PC-3 (cell line): ENCODE measurements around the gene COL15A1. TPM values are rescaled to one million over a fixed set of nuclear protein-coding genes. Genes with fewer than 3 reads are reported as not detected.

Experiments used
- ATAC-seq: fragments of 200-7000 bp; cut with Tn5 transposase; 2 replicates; pipeline ENCODE4 v1.9.1; 2020; ENCODE audit warnings: mild to moderate bottlenecking, moderate library complexity
- BruUV-seq: library from RNA; stranded (reverse); fragments of 400-500 nt; replicated peaks from 2 replicates; lab custom pipeline; 2021; lab: Mats Ljungman, UMichigan
- CTCF ChIA-PET: fragments of 300-600 bp; sonication (Branson Sonifier 250); formaldehyde crosslinking; loops from one replicate; lab custom pipeline; 2022; ENCODE audit warnings: antibody characterized with exemption; lab: Charles Lee
- POLR2A ChIA-PET: fragments of 300-600 bp; sonication (Branson Sonifier 250); formaldehyde crosslinking; loops from one replicate; lab custom pipeline; 2022; ENCODE audit warnings: antibody characterized with exemption; ENCODE audit not compliant: unreplicated experiment; lab: Charles Lee
- DNase-seq: peaks from one replicate; pipeline ENCODE4 v3.0.0-alpha.2; 2015
- H2AFZ ChIP-seq: fragments of 300-600 bp; sonication (generic); 2 replicates; pipeline ENCODE4 v1.6.0; 2016; ENCODE audit warnings: antibody characterized with exemption, low read length
- H3F3A ChIP-seq: fragments of 300-600 bp; sonication (generic); one replicate; pipeline ENCODE4 v1.6.0; 2017; ENCODE audit warnings: antibody characterized with exemption, low read length, control low read depth, mild to moderate bottlenecking; ENCODE audit not compliant: unreplicated experiment
- H3K27ac ChIP-seq: fragments of 300-600 bp; sonication (generic); 2 replicates; pipeline ENCODE4 v1.5.1; 2016; ENCODE audit warnings: mild to moderate bottlenecking, low read length
- H3K27me3 ChIP-seq: fragments of 300-600 bp; sonication (generic); 2 replicates; pipeline ENCODE4 v1.6.1; 2016; ENCODE audit warnings: low read length, mixed read lengths
- H3K36me3 ChIP-seq: fragments of 300-600 bp; sonication (generic); 2 replicates; pipeline ENCODE4 v1.6.1; 2016; ENCODE audit warnings: low read depth, mixed run types, low read length, mixed read lengths
- H3K4me1 ChIP-seq: fragments of 300-600 bp; sonication (generic); 2 replicates; pipeline ENCODE4 v1.5.1; 2016; ENCODE audit warnings: low read length; ENCODE audit not compliant: insufficient read depth
- H3K4me2 ChIP-seq: fragments of 300-600 bp; sonication (generic); 2 replicates; pipeline ENCODE4 v1.6.0; 2016; ENCODE audit warnings: low read length
- H3K4me3 ChIP-seq: fragments of 300-600 bp; sonication (generic); 2 replicates; pipeline ENCODE4 v1.5.1; 2016; ENCODE audit warnings: mild to moderate bottlenecking, low read length, mixed read lengths
- H3K79me2 ChIP-seq: fragments of 300-600 bp; sonication (generic); 2 replicates; pipeline ENCODE4 v1.6.1; 2017; ENCODE audit warnings: low read length, mixed read lengths
- H3K9ac ChIP-seq: fragments of 300-600 bp; sonication (generic); 2 replicates; pipeline ENCODE4 v1.6.0; 2016; ENCODE audit warnings: mild to moderate bottlenecking, low read length
- H3K9me2 ChIP-seq: fragments of 300-600 bp; sonication (generic); replicated peaks from 2 replicates; pipeline ENCODE4 v1.6.1; 2016; ENCODE audit warnings: mixed run types, low read length, mixed read lengths
- H3K9me3 ChIP-seq: fragments of 300-600 bp; sonication (generic); 2 replicates; pipeline ENCODE4 v1.6.1; 2016; ENCODE audit warnings: low read length, mixed read lengths
- H4K20me1 ChIP-seq: fragments of 300-600 bp; sonication (generic); 2 replicates; pipeline ENCODE4 v1.6.1; 2016; ENCODE audit warnings: low read length, mixed read lengths
- EZH2 ChIP-seq: fragments of 300-600 bp; sonication (generic); IDR thresholded peaks from one replicate; pipeline ENCODE4 v1.6.1; 2017; ENCODE audit warnings: antibody characterized with exemption, mild to moderate bottlenecking, low read length; ENCODE audit not compliant: unreplicated experiment
- EZH2phosphoT487 ChIP-seq: fragments of 300-600 bp; sonication (generic); IDR thresholded peaks from 2 replicates; pipeline ENCODE4 v1.6.1; 2018; ENCODE audit warnings: mild to moderate bottlenecking, antibody characterized with exemption, low read length, borderline replicate concordance
- intact Hi-C: fragments of 100-400 bp; cut with micrococcal nuclease; formaldehyde crosslinking; loops from 2 replicates; pipeline ENCODE4 v1.9.0; 2023
- total RNA-seq: library from RNA; depleted of rRNA; stranded (reverse); fragments of >200 nt; gene quantifications from 2 replicates; pipeline ENCODE4 v1.2.3, GENCODE V29; 2014
- TF ChIP-seq, protein P1 (sequence below): fragments of 300-600 bp; sonication (generic); conservative IDR thresholded peaks from 2 replicates; pipeline ENCODE4 v1.5.1; 2017; ENCODE audit warnings: antibody characterized with exemption, low read depth, mild to moderate bottlenecking, low read length

Gene COL15A1
- total RNA-seq, 1 experiment from 2014 or later, result 0.04 TPM

DNA sequence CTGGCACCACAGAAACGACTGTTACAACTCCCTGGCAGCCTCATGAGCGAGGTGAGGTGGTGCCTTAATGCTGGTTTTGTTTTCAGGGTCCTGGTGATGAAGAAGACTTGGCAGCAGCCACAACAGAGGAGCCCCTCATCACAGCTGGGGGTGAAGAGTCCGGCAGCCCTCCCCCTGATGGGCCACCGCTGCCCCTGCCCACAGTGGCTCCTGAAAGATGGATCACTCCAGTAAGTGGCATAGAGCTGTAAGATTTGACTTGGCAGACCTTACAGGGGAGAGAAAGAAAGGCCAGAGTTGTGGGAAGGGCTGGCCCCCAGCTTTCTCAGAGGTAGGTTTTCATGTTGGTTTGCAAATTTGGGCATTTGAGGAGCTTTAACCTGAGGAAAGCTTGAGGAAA, 72.2 kb downstream of the COL15A1 start:
- Histone ChIP-seq H3K9me3 (0 out of 2 replicates have a peak, but pooled peaks cover 4% of the 10 kb centered on the region), H3F3A (no peaks in the 10 kb centered on the region), H4K20me1 (no peaks in the 10 kb centered on the region), H3K4me1 (peaks cover 19% of the 10 kb centered on the region), H3K9ac (no peak overlapping the region), H3K27me3 (no peaks in the 10 kb centered on the region), H2AFZ (no peak overlapping the region), H3K9me2 (no peaks in the 10 kb centered on the region), H3K36me3 (no peaks in the 10 kb centered on the region), H3K79me2 (no peaks in the 10 kb centered on the region), H3K27ac (no peak overlapping the region), H3K4me2 (no peak overlapping the region), H3K4me3 (no peak overlapping the region)
- ChIA-PET POLR2A (no interaction called here), CTCF (no interaction called here)
- intact Hi-C loops, result no loop called here
- no TSS peak for BruUV-seq
- no peak for TF ChIP-seq EZH2
- TF ChIP-seq EZH2phosphoT487, result no peak
- TF ChIP-seq, protein P1, sequence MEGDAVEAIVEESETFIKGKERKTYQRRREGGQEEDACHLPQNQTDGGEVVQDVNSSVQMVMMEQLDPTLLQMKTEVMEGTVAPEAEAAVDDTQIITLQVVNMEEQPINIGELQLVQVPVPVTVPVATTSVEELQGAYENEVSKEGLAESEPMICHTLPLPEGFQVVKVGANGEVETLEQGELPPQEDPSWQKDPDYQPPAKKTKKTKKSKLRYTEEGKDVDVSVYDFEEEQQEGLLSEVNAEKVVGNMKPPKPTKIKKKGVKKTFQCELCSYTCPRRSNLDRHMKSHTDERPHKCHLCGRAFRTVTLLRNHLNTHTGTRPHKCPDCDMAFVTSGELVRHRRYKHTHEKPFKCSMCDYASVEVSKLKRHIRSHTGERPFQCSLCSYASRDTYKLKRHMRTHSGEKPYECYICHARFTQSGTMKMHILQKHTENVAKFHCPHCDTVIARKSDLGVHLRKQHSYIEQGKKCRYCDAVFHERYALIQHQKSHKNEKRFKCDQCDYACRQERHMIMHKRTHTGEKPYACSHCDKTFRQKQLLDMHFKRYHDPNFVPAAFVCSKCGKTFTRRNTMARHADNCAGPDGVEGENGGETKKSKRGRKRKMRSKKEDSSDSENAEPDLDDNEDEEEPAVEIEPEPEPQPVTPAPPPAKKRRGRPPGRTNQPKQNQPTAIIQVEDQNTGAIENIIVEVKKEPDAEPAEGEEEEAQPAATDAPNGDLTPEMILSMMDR, result no peak
- ATAC-seq (no peak), DNase-seq (no peak)

DNA sequence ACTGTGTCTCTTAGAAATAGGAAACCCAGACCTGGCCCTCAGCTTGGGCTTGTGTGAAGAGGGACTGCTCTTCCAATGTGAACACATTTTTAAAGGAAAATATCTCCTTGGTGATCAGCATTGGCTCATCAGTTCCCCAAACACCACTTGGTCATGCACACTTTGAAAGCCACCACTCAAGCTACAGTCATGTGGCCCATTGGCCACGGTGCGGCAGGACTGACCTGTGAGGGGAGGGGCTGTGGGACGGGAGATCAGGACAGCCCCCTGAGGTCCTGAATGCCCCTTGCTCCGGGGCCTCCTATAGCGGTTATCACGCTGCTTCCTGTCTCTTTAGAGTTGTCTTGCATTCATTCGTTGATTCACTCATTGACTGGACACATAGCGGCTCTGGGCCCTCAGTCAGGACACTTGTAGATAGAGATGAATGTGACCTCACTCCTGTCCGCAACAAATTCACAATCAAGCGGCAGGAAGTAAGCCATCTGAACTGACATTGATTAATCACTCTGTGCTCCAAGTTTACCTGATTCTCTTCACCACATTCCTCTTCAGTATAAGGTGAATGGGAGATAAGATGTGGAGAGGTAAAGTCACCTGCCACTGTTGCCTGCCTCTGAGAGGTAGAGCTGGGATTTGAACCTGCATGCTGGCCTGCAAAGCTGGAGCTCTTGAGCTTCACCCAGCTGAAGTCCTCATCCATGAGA, 73.1 kb downstream of the COL15A1 start:
- POLR2A ChIA-PET, result interaction anchor here (0.6 kb wide), 1 partner anchor 867 kb away, joined by 6 read pairs; no protein-coding TSS in a partner anchor
- H3K9me3 ChIP-seq, result 0 out of 2 replicates have a peak, but pooled peaks cover 2% of the 10 kb centered on the region
- no peak overlapping the region for H3K9ac ChIP-seq
- H3K36me3 ChIP-seq, result no peaks in the 10 kb centered on the region
- TF ChIP-seq EZH2 (no peak), EZH2phosphoT487 (no peak)
- TF ChIP-seq, protein P1, result no peak
- H3K27ac ChIP-seq, result no peak overlapping the region
- no peaks in the 10 kb centered on the region for H3K9me2 ChIP-seq
- CTCF ChIA-PET, result no interaction called here
- no peak overlapping the region for H3K4me3 ChIP-seq
- H2AFZ ChIP-seq, result no peak overlapping the region
- H3K4me2 ChIP-seq, result no peak overlapping the region
- intact Hi-C loops, result no loop called here
- H3F3A ChIP-seq, result no peaks in the 10 kb centered on the region
- no peaks in the 10 kb centered on the region for H3K79me2 ChIP-seq
- BruUV-seq, result no TSS peak
- H3K4me1 ChIP-seq, result peaks cover 19% of the 10 kb centered on the region
- ATAC-seq (no peak), DNase-seq (no peak)
- H3K27me3 ChIP-seq, result no peaks in the 10 kb centered on the region
- H4K20me1 ChIP-seq, result no peaks in the 10 kb centered on the region

DNA sequence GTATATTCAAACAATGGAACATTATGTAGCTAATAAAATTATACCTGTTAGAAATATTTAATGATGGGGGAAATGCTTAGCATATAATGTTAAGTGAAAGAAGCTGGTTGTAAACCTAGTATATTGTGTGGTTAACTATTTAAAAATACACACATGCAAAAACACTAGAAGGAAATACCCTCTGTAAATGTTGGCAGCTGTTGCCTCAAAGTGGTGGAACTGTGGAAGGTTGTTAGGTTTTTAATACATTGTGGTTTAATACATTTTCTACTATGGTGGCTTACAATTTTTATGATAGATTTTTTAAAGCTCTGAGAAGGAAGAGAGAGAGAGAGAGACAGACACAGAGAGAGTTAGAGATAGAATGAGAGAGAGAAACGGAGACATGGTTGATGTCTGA, 74.9 kb downstream of the COL15A1 start:
- Histone ChIP-seq H3K36me3 (no peaks in the 10 kb centered on the region), H3K4me3 (no peak overlapping the region), H3K27ac (peak overlapping the region; percentile 93), H3K27me3 (no peaks in the 10 kb centered on the region), H3K9me2 (no peaks in the 10 kb centered on the region), H2AFZ (no peak overlapping the region), H3K4me2 (no peak overlapping the region), H3K9ac (no peak overlapping the region), H3F3A (no peaks in the 10 kb centered on the region), H3K79me2 (no peaks in the 10 kb centered on the region), H3K4me1 (peaks cover 19% of the 10 kb centered on the region), H4K20me1 (no peaks in the 10 kb centered on the region), H3K9me3 (no peaks in the 10 kb centered on the region)
- ChIA-PET CTCF (no interaction called here), POLR2A (no interaction called here)
- DNase-seq (no peak), ATAC-seq (no peak)
- no TSS peak for BruUV-seq
- TF ChIP-seq EZH2 (no peak), EZH2phosphoT487 (no peak)
- TF ChIP-seq, protein P1, result no peak
- intact Hi-C loops, result no loop called here
